GM23248 (cell line): ENCODE data around the gene QRICH1.

ENCODE experiments used
- EZH2 ChIP-seq: fragments of 200-600 bp; sonication (generic); IDR thresholded peaks from 2 replicates; pipeline ENCODE4 v1.6.1; 2018; ENCODE audit warnings: antibody characterized with exemption, mild to moderate bottlenecking; ENCODE audit not compliant: insufficient read depth, poor library complexity, severe bottlenecking
- EZH2phosphoT487 ChIP-seq: fragments of 200-600 bp; sonication (generic); IDR thresholded peaks from 2 replicates; pipeline ENCODE4 v1.6.1; 2018; ENCODE audit warnings: antibody characterized with exemption, moderate library complexity, mild to moderate bottlenecking, low read depth; ENCODE audit not compliant: insufficient read depth

DNA sequence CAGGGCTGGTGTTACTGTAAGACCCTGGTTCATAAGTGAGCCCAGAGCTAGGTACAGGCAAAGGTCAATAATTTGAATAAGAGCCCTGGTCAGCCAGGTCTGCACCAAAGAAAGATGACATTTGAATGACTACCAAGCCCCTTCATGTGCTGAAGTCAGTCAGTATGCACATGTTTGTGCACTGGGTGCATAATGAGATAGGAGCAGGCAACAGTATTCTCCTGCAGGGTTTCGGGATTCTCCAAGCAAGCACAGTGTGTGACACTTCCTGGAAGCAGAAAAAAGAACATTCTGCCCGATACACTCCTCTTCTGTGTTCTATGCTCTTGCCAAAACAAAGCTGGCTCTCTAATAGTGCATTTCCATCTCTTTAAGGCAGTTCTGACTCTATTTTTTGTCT is 59.2 kb downstream of the QRICH1 start:
- no peak for TF ChIP-seq EZH2
- TF ChIP-seq EZH2phosphoT487: no peak
